ENCODE results near the gene PAK4.
A peak's percentile ranks its signal among the peaks of the same experiment; 100 is the strongest.

The PAK4 gene

DNA sequence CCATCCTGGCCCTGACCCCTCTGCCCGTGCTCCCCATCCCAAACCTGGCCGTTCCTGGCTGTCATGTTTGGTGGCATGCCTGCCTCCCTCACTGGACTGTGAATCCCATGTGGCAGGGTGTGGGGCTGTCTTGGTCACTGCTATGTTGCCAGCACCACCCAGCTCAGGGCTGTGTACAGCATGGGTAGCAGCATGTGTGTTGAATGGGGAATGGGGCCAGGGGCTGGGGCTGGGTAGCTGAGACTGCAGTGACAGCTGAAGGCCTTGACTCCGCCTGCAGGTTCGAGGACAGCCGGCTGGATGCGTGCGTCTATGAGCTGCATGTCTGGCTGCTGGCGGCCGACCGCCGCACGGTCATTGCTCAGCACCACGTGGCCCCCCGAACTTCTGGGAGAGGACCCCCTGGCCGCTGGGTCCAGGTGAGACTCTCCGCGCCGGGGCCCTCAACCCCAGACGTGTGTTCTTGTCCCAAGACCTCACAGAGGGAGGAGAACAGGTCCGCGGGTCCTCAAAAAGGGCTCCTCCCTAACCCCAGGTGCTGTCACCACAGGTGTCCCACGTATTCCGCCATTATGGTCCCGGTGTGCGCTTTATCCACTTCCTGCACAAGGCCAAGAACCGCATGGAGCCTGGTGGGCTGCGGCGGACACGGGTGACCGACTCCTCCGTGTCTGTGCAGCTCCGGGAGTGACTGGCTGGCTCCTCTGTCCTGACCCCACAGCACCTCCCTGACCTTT is 74.6 kb downstream of the PAK4 start:
- DNase-seq (ENCODE audit: low spot score), result no peak
- TF ChIP-seq, protein P1, sequence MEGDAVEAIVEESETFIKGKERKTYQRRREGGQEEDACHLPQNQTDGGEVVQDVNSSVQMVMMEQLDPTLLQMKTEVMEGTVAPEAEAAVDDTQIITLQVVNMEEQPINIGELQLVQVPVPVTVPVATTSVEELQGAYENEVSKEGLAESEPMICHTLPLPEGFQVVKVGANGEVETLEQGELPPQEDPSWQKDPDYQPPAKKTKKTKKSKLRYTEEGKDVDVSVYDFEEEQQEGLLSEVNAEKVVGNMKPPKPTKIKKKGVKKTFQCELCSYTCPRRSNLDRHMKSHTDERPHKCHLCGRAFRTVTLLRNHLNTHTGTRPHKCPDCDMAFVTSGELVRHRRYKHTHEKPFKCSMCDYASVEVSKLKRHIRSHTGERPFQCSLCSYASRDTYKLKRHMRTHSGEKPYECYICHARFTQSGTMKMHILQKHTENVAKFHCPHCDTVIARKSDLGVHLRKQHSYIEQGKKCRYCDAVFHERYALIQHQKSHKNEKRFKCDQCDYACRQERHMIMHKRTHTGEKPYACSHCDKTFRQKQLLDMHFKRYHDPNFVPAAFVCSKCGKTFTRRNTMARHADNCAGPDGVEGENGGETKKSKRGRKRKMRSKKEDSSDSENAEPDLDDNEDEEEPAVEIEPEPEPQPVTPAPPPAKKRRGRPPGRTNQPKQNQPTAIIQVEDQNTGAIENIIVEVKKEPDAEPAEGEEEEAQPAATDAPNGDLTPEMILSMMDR (IDR thresholded peaks at IDR 0.05; ENCODE audit: extremely low read depth, insufficient read depth, missing control alignments), result no peak
- in situ Hi-C loops (cut with MboI; ENCODE audit: low pct_unique_long_range_greater_than_20kb, low sequenced_read_pairs, unreplicated experiment), result no loop called here

DNA sequence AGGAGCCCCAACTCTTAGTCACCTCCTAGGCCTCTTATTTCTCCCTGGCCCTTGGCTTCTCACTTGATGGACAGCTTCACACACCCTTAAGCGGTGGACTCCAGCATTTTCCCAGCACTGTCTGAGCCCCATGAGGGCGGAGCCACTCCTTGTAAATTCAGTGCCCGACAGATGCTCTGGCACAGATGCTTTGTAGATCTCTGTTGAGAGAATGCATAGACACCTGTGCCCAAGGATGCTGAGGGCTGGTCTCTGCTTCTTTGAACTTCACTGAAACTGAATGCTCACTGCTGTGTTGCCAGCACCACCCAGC is 75.2 kb downstream of the PAK4 start:
- no peak for DNase-seq (ENCODE audit: low spot score)
- in situ Hi-C loops (cut with MboI; ENCODE audit: low pct_unique_long_range_greater_than_20kb, low sequenced_read_pairs, unreplicated experiment), result no loop called here
- TF ChIP-seq, protein P1 (IDR thresholded peaks at IDR 0.05; ENCODE audit: extremely low read depth, insufficient read depth, missing control alignments), result no peak

DNA sequence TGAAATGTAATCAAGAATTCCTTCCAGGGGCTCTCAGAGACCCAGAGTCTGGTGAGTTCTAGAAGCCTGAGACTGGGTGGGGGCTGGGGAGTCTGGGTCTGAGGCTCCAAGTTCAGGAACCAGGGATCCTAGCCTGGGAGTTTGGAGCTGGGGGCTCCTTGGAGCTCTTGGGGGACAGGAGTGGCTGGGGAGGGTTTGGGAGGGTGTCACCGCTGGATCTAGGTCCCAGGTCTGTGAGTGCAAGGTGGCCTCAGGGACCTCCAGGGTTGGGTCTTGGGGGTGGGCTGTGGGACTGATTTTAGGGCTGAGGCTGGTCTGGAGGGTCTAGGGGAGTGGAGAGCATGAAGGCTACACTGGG is 77.4 kb downstream of the PAK4 start:
- in situ Hi-C loops (cut with MboI; ENCODE audit: low pct_unique_long_range_greater_than_20kb, low sequenced_read_pairs, unreplicated experiment), result no loop called here
- TF ChIP-seq, protein P1 (IDR thresholded peaks at IDR 0.05; ENCODE audit: extremely low read depth, insufficient read depth, missing control alignments), result no peak
- no peak for DNase-seq (ENCODE audit: low spot score)

DNA sequence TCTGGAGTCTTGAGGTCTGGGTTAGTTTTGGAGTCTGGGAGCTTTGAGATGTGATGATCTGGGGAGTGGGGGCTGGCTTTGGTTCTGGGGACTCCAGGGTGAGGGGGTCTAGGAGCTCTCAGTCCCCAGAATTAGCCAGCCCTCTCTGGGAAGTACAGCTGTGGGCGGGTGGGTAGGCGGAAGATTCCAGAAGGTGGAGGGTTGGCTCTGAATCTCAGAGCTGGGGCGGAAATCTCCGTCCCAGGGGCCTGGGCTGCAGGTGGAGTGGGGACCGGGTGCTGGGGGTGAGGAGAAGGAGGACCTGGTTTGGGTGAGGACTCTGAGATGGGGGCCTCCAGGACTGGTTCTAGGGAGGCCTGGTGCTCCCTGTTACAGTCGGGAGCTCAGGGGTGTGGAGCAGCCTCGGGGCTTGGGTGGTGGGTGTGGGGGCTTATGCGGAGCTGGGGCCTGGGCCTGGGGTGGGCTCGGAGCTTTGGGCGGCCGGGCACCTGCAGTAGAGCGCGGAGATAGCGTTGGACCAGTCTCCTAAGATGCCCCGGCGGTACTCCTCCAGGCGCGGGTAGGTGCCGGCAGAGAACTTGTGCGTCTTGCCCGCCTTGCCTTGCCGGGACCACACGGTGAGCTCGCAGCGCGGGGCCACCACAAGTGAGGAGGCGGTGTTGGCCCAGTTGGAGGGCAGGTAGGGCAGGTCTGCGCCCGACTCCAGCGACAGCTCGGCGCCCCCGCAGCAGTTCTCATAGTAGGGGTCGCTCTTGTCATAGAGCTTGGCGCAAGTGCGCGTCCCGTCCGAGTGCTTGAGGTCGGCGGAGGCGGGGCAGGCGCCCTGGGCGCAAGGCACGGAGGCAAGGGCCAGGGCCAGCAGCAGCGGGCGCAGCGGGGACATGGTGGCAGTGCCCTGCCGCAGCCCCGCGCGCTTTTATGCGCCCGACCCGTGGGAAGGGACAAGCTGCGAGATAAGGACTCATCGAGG is 78.1 kb downstream of the PAK4 start, which contains the start of gene SYCN:
Gene SYCN, minus strand, starts transcription at position 892 of the 970 bp plus-strand sequence. Its CDS starts 9 bp downstream, at position 883.
- DNase-seq (ENCODE audit: low spot score), result no peak
- in situ Hi-C loops (cut with MboI; ENCODE audit: low pct_unique_long_range_greater_than_20kb, low sequenced_read_pairs, unreplicated experiment), result no loop called here
- TF ChIP-seq, protein P1 (IDR thresholded peaks at IDR 0.05; ENCODE audit: extremely low read depth, insufficient read depth, missing control alignments), result no peak

DNA sequence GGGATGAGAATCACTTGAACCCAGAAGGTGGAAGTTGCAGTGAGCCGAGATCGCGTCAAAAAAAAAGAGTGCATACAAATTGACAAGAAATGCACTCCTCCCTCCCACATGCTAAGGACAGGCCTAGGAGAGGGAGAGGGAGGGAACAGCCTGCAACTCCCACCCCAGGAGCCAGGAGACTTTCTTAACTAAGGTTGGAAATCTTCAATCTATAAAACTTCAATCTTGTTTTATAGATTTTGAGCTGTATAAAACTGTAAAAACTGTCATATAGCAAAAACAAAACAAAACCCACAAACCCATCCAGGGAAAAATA is 79.8 kb downstream of the PAK4 start:
- peak; percentile 10 for DNase-seq (ENCODE audit: low spot score)
- TF ChIP-seq, protein P1 (IDR thresholded peaks at IDR 0.05; ENCODE audit: extremely low read depth, insufficient read depth, missing control alignments), result no peak
- in situ Hi-C loops (cut with MboI; ENCODE audit: low pct_unique_long_range_greater_than_20kb, low sequenced_read_pairs, unreplicated experiment), result no loop called here

DNA sequence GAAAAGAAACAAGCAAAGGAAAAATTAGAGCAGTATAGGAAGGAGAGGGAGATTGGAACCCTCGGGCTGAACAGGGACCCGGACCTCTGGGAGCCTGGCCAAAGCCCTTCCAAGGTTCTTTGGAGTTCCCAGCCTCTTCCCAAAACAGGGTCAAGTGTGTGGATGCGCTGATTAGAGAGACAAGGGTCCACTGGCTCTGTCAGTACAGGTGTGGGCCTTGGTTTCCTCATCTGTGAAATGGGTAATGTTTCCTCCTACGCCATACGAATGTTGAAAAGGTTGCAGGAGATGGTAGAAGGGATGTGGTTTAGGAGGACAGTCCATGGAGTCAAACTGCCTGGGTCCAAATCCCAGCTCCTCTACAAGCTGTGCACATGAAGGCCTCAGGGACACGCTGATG is 80.5 kb downstream of the PAK4 start:
- TF ChIP-seq, protein P1 (IDR thresholded peaks at IDR 0.05; ENCODE audit: extremely low read depth, insufficient read depth, missing control alignments), result no peak
- in situ Hi-C loops (cut with MboI; ENCODE audit: low pct_unique_long_range_greater_than_20kb, low sequenced_read_pairs, unreplicated experiment), result no loop called here
- no peak for DNase-seq (ENCODE audit: low spot score)

All from GM13977 (cell line).